ENCODE results near the gene ZNF865. TPM values are rescaled to one million over a fixed set of nuclear protein-coding genes. Genes with fewer than 3 reads are reported as not detected.

Gene ZNF865
- total and polyA plus RNA-seq, 2 of the 8 experiments (the other 6 are each of a cell fraction or from before 2014, with no cell fraction given): 3.5 to 13.6 TPM

- no peak for TF ChIP-seq ATF2 (IDR thresholded peaks at IDR 0.05; ENCODE audit: low read length)
Observed at GRCh38 chr19:55593096-55593772, 12.2 kb upstream of the ZNF865 start (continued).

Measured in H1 (cell line).